Measurements from ENCODE around the gene CYP19A1.

DNA sequence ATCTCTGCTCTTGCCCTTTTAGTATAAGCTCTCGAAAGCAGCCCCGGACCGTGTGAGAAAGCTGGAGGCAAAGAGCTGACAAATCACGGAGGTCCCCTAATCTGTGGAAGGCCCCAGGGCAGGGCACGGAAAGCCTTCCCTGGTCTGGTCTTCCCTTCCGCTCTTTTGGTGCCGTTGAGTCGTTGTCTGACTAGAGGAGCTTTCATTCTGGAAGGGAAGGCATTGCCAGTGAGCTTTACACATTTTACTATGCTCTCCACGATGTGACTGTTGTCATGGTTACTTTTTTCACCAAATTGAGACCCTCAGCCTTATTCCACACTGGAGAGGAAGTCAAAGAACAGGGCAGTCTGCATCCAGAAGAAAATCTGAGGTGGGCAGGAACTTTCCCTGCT is 71.7 kb downstream of the CYP19A1 start:
- TF ChIP-seq, protein P1, sequence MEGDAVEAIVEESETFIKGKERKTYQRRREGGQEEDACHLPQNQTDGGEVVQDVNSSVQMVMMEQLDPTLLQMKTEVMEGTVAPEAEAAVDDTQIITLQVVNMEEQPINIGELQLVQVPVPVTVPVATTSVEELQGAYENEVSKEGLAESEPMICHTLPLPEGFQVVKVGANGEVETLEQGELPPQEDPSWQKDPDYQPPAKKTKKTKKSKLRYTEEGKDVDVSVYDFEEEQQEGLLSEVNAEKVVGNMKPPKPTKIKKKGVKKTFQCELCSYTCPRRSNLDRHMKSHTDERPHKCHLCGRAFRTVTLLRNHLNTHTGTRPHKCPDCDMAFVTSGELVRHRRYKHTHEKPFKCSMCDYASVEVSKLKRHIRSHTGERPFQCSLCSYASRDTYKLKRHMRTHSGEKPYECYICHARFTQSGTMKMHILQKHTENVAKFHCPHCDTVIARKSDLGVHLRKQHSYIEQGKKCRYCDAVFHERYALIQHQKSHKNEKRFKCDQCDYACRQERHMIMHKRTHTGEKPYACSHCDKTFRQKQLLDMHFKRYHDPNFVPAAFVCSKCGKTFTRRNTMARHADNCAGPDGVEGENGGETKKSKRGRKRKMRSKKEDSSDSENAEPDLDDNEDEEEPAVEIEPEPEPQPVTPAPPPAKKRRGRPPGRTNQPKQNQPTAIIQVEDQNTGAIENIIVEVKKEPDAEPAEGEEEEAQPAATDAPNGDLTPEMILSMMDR (IDR thresholded peaks at IDR 0.05; ENCODE audit: low read depth, low read length, missing input control) = no peak
- no peak for TF ChIP-seq RAD21 (IDR thresholded peaks at IDR 0.05)
- TF ChIP-seq GABPA (IDR thresholded peaks at IDR 0.05 in 1 of 2, conservative IDR thresholded peaks at IDR 0.05 in 1 of 2) = no peak
- no peak for TF ChIP-seq FOXA1 (IDR thresholded peaks at IDR 0.05)
- TF ChIP-seq, protein P2, sequence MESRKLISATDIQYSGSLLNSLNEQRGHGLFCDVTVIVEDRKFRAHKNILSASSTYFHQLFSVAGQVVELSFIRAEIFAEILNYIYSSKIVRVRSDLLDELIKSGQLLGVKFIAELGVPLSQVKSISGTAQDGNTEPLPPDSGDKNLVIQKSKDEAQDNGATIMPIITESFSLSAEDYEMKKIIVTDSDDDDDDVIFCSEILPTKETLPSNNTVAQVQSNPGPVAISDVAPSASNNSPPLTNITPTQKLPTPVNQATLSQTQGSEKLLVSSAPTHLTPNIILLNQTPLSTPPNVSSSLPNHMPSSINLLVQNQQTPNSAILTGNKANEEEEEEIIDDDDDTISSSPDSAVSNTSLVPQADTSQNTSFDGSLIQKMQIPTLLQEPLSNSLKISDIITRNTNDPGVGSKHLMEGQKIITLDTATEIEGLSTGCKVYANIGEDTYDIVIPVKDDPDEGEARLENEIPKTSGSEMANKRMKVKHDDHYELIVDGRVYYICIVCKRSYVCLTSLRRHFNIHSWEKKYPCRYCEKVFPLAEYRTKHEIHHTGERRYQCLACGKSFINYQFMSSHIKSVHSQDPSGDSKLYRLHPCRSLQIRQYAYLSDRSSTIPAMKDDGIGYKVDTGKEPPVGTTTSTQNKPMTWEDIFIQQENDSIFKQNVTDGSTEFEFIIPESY (IDR thresholded peaks at IDR 0.05) = no peak
- no peak for TF ChIP-seq YY1 (IDR thresholded peaks at IDR 0.05)
- TF ChIP-seq SP1 (IDR thresholded peaks at IDR 0.05) = no peak
- no peak for TF ChIP-seq EGR1 (IDR thresholded peaks at IDR 0.05; ENCODE audit: low read depth in 2 of 2)
- no peak for TF ChIP-seq RXRA (IDR thresholded peaks at IDR 0.05)
- TF ChIP-seq, protein P3, sequence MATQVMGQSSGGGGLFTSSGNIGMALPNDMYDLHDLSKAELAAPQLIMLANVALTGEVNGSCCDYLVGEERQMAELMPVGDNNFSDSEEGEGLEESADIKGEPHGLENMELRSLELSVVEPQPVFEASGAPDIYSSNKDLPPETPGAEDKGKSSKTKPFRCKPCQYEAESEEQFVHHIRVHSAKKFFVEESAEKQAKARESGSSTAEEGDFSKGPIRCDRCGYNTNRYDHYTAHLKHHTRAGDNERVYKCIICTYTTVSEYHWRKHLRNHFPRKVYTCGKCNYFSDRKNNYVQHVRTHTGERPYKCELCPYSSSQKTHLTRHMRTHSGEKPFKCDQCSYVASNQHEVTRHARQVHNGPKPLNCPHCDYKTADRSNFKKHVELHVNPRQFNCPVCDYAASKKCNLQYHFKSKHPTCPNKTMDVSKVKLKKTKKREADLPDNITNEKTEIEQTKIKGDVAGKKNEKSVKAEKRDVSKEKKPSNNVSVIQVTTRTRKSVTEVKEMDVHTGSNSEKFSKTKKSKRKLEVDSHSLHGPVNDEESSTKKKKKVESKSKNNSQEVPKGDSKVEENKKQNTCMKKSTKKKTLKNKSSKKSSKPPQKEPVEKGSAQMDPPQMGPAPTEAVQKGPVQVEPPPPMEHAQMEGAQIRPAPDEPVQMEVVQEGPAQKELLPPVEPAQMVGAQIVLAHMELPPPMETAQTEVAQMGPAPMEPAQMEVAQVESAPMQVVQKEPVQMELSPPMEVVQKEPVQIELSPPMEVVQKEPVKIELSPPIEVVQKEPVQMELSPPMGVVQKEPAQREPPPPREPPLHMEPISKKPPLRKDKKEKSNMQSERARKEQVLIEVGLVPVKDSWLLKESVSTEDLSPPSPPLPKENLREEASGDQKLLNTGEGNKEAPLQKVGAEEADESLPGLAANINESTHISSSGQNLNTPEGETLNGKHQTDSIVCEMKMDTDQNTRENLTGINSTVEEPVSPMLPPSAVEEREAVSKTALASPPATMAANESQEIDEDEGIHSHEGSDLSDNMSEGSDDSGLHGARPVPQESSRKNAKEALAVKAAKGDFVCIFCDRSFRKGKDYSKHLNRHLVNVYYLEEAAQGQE (IDR thresholded peaks at IDR 0.05) = no peak
- TF ChIP-seq JUND (IDR thresholded peaks at IDR 0.05) = no peak
- TF ChIP-seq, protein P4, sequence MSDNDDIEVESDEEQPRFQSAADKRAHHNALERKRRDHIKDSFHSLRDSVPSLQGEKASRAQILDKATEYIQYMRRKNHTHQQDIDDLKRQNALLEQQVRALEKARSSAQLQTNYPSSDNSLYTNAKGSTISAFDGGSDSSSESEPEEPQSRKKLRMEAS (IDR thresholded peaks at IDR 0.05) = no peak
